Right lobe of liver (tissue), 4 donors: ENCODE results near the gene NCMAP.

Experiments used
- POLR2A ChIP-seq: fragments of 450-650 bp; IDR thresholded peaks from one replicate; pipeline ENCODE4 v1.6.1; 2017; ENCODE audit warnings: antibody characterized with exemption, mild to moderate bottlenecking
- TF ChIP-seq, protein P1 (sequence below), 4 donors: fragments of 200-600 bp in 3 of 4; fragments of 450-650 bp in 1 of 4; IDR thresholded peaks; one replicate each; pipeline versions ENCODE4 v1.5.1 to v1.8.0; 2016 to 2022; ENCODE audit warnings: antibody characterized with exemption in 4 of 4, mild to moderate bottlenecking in 2 of 4
- donor health status: DM: no; HTN: no; CAD: no.
- donor health status: DM: no; HTN: no; CAD: no.
- donor health status: DM: no; HTN: yes; CAD: no.

- TF ChIP-seq, protein P1, sequence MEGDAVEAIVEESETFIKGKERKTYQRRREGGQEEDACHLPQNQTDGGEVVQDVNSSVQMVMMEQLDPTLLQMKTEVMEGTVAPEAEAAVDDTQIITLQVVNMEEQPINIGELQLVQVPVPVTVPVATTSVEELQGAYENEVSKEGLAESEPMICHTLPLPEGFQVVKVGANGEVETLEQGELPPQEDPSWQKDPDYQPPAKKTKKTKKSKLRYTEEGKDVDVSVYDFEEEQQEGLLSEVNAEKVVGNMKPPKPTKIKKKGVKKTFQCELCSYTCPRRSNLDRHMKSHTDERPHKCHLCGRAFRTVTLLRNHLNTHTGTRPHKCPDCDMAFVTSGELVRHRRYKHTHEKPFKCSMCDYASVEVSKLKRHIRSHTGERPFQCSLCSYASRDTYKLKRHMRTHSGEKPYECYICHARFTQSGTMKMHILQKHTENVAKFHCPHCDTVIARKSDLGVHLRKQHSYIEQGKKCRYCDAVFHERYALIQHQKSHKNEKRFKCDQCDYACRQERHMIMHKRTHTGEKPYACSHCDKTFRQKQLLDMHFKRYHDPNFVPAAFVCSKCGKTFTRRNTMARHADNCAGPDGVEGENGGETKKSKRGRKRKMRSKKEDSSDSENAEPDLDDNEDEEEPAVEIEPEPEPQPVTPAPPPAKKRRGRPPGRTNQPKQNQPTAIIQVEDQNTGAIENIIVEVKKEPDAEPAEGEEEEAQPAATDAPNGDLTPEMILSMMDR (IDR thresholded peaks at IDR 0.05): no peak
- TF ChIP-seq POLR2A: no peak
Measured at GRCh38 chr1:24639881-24640280, 84.0 kb downstream of the NCMAP start.
